GM18858 (cell line): ENCODE measurements around the gene PTPRK.

Source experiments
- ATAC-seq: cut with Tn5 transposase; IDR thresholded peaks from one replicate; pipeline ENCODE4 v1.9.1; 2021; ENCODE audit not compliant: unreplicated experiment

The PTPRK gene

GRCh38 chr6:128395596-128395995, 124.8 kb downstream of the PTPRK start:
- no peak for ATAC-seq

- no peak for ATAC-seq
These were observed 125.2 kb downstream of the PTPRK start for GRCh38 chr6:128395188-128395587.

DNA sequence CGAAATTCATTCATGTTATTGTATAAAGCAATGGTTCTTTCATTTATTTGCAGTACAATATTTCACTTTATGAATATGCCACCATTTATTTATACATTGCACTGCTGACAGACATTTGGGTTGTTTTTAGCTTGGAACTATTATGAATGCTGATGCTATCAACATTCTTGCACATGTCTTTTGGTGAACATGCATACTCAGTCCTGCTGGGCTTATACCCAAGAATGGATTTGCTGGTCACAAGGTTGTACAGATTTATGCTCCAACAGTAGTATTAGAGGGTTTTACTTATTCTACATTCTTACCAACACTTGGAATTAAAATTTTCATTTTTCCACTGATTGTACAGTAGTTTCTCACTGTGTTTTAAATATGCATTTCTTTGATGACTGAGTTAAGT, 126.2 kb downstream of the PTPRK start:
- no peak for ATAC-seq

DNA sequence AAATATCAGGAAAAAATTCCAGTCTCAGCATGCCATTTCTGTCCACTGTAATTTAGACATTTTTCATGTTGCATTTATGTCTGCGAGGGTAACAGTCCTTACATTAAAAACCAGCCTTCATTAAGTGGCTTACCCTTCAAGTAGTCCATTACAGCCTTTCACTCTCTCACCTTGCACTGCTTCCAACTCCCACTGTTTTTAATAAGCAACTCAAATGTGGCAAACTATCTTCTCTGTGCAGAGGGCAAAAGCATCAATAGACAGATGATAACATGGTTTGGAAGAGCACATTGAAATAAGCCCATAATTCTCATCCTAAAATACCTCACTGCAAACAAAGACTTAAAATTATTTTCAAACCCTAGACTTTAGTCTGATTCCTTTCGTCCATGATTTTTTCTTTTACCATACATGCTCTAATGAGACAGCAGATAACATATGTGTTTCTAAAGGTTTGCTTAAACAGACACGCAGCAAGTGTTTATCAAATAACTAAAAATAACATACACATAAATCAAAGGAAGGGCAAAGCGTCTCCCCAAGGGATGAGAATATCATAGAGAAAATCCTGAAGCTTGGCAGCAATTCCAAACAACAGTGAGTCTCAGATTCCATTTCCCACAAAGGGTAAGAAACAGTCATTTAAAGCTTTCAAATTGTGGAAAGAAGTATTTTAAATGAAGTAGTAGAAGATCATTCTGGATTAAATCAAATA, 130.4 kb downstream of the PTPRK start:
- no peak for ATAC-seq

GRCh38 chr6:128388380-128388779, 132.0 kb downstream of the PTPRK start:
- no peak for ATAC-seq

DNA sequence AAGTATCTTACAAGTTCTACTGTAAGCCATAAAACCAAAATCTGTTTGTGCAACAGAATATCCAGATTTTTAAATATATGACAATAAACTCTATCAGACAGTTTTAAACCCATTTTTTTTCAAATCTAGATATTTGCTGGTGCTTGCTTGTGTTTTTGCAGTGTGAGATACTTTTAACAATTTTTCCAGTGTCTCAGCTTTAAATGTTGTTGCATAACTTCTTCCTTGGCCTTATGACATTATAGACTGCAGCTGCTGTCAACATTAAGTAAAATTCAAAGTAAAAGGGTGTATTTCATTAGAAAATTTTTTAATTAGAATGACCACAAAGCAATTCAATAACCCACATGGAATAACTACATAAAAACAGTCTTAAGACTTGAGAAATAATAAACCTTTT, 139.5 kb downstream of the PTPRK start:
- ATAC-seq: no peak

- no peak for ATAC-seq
These were observed 140.8 kb downstream of the PTPRK start for GRCh38 chr6:128379577-128379976.

GRCh38 chr6:128376952-128377503, 143.4 kb downstream of the PTPRK start:
- ATAC-seq: no peak

DNA sequence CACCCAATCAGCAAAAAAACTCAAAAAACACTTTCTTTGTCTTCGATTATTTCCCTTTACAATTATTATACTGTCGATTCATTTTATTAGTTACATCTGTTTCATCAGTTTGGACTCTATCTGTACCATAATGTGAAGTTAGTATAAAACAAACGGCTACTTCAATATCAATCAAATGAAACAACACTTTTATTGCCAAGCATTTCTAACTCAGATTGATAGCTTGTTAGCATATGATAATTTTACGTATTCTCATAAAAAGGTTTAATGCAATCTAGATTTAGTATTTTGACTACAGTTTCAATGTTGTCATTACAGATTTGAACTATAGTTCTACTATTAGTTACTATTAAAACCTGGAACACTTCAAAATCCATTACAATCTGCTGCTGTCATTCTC, 149.3 kb downstream of the PTPRK start:
- no peak for ATAC-seq

DNA sequence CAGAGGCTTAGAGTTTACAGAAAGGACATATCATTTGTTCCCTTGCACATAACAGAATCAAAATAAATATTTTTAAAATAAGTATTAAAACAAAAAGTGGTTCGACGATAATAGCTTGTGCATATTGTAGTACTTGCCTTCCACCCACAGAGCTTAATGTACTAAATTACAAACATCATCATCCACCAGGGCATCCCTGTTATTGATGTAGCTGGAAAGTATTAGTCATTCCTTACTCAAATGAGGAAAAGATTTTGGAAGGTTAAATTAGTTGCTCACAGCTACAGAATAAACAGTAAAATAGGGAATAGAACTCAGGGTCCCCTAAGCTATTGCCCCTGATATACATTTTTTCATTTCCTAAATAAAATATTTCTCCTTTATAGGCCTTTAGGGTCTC, 150.3 kb downstream of the PTPRK start:
- no peak for ATAC-seq

DNA sequence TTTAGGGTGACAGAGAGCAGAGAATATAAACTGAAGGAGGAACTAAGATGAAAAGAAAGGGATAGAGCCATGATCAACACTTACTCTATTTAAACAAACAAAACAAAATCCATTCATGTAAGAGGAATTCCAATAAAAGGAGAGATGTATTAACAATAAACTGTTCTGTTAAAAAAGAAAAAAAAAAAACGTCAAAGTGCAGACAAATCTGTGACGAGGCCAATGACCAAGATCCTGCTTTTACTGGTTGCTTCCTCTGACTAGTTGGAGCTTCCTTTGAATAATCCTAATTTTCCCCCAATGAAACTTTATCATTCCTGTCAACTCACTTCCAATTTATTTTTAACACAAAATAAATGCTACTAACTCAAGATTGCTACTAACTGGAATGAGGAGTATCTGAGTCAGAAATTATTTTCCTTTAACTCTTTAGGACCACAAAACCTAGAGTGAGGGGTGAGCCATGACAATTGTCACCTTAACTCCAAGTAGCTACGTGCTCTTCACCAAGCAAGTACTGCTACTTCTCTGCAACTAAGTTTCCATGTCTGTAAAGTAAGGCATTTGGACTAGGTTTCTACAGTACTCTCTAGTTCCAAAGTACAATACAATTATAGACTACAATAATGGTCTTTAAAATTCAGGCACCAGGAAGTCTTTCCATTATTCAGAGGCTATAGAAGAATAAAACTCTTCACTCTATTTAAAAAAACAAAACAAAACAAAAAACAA, 152.0 kb downstream of the PTPRK start:
- ATAC-seq: no peak

GRCh38 chr6:128367437-128367836, 153.0 kb downstream of the PTPRK start:
- ATAC-seq: no peak

- ATAC-seq: no peak
These were observed 154.8 kb downstream of the PTPRK start for GRCh38 chr6:128365520-128366160.

DNA sequence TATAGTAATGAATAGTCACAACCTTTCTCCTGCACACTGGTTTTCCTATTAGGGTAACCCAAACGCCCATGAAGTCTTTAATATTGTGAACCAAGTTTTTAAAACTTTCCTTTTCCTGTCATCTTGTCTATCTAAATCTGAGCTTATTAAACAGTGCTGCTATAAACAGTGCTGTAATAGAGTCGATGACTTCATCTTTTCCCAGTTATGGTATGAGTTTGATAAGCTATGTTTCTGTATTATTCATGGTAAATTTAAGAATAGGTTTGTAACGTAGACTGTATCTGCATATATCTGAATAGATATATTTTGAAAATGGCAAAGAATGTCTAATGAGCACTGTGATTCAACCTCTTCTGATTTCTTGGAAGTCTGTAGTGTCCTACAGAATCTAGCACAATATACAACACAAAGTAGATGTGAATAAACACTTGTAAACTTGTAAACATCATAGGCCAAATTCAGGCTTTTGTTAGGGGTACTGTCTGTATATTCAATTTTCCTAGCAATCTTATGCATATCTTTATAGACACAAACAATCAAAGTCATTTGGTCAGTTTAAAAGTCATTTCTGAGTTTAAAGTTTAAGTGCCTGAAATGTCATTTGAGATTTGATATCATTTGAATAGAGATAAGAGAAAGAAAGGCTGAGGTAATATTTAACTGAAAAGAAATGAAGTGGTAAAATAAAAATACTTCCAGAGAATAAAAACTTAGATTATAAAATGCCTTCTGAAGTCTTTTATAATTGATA, 155.5 kb downstream of the PTPRK start:
- no peak for ATAC-seq

DNA sequence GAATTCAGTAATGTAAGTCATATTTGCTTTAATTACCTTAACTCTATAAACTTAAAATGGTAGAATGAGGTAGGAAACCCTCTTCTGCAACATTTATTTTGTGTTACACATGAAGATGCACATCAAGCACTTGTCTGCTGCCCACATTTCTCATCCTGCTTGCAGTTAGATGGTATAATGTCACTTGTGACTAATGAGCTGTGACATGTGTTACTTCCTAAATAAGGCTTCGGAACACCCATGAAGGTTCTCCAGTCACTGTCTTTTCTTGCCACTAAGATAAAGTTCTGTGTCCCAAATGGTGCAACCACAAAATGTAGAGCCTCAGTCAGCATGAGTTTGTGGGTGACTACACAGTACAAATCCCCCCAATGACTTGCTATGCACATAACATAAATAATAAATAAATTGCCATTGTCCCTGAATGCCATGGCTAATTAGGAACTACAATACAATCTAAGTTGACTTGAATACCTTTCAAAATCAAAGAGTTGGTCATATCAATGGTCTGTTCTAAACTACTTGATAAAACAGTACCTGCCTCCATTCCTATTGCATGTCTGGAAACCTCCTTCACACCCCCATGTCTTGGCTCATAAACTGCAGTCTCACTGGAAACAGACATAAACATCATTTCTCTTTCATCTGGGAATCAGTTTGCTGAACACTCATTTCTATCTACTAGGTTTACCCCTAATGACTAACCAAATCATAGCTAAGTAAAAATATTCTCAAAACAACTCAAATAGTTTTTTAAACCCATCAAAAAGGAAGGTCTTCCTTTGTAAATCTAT, 157.2 kb downstream of the PTPRK start:
- no peak for ATAC-seq

DNA sequence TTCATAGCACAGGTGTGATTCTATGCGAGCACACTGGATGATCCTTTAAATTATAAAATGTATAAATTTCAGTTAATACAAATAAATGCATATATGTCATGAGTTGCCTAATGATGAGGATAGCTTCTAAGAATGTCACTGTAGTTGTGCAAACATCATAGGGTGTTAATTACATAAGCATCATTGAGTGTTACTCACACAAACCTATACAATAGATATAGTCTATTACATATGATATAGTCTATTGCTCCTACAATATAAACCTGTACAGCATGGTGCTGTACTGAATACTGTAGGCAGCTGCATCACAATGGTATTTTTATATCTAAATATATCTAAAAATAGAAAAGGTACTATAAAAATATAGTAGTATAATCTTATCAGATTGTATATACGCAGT, 159.0 kb downstream of the PTPRK start:
- ATAC-seq: no peak

GRCh38 chr6:128358244-128358776, 162.1 kb downstream of the PTPRK start:
- ATAC-seq: no peak

- ATAC-seq: no peak
These were observed 162.8 kb downstream of the PTPRK start for GRCh38 chr6:128357392-128358130.

DNA sequence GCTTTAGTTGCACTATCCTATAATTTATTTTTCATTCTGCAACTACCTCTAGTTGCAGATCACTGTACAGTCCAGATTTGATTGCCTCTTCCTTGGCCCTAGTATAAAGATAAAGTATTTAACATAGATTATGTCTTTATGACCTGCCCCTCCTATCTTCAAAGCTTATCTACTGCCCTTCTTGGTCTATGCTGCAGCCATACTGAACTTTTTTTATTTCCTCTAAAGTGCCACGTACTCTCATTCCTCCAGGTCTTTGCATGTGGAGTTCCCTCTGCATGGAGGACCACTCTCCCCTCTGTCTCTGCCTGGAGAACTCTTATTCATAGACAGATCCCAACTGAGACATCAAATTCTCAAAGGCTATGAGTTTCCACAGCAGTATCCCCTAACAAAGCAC, 168.0 kb downstream of the PTPRK start:
- no peak for ATAC-seq

DNA sequence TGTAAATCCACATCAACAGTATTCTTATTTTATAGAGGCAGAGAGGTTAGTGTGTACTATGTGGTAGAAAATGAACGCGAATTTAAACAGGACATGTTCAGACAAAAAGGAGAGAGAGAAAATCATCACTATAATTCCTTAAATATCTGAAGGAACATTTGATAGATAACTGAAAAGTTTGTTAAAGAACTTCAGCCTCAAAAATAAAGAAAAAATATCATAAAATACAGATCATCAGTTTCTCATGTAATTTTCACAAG, 169.2 kb downstream of the PTPRK start:
- ATAC-seq: no peak
